H9 (cell line): ENCODE measurements around the gene ANKRD13A. TPM values are rescaled to one million over a fixed set of nuclear protein-coding genes. Genes with fewer than 3 reads are reported as not detected.

Source experiments
- DNase-seq: peaks from one replicate; pipeline ENCODE4 v3.0.0-alpha.2; 2017
- H2AFZ ChIP-seq: one replicate; pipeline ENCODE4 v1.6.1; 2013; ENCODE audit warnings: mild to moderate bottlenecking, low read length, control low read depth, moderate library complexity
- H2AK5ac ChIP-seq: 2 replicates; pipeline ENCODE4 v1.6.1; 2013; ENCODE audit warnings: low read length, control low read depth, mixed read lengths; ENCODE audit not compliant: insufficient read length
- H2BK120ac ChIP-seq: one replicate; pipeline ENCODE4 v1.6.1; 2013; ENCODE audit warnings: low read depth, mild to moderate bottlenecking, low read length, control low read depth, inconsistent platforms; ENCODE audit not compliant: poor library complexity, severe bottlenecking
- H2BK12ac ChIP-seq: 2 replicates; pipeline ENCODE4 v1.6.1; 2013; ENCODE audit warnings: low read length, control low read depth, mixed read lengths, low read depth; ENCODE audit not compliant: insufficient read length
- H2BK15ac ChIP-seq: 2 replicates; pipeline ENCODE4 v1.6.1; 2013; ENCODE audit warnings: low read depth, low read length, control low read depth
- H2BK20ac ChIP-seq: one replicate; pipeline ENCODE4 v1.6.1; 2013; ENCODE audit warnings: low read depth, mild to moderate bottlenecking, low read length, control low read depth, inconsistent platforms; ENCODE audit not compliant: poor library complexity, severe bottlenecking
- H2BK5ac ChIP-seq: 2 replicates; pipeline ENCODE4 v1.6.1; 2013; ENCODE audit warnings: low read length, control low read depth, mixed read lengths; ENCODE audit not compliant: insufficient read length
- H3K14ac ChIP-seq: 2 replicates; pipeline ENCODE4 v1.6.1; 2013; ENCODE audit warnings: low read length, control low read depth; ENCODE audit not compliant: insufficient read depth
- H3K18ac ChIP-seq: 2 replicates; pipeline ENCODE4 v1.6.1; 2013; ENCODE audit warnings: low read depth, mild to moderate bottlenecking, mixed read lengths, low read length, control low read depth; ENCODE audit not compliant: insufficient read length
- H3K23ac ChIP-seq: 2 replicates; pipeline ENCODE4 v1.6.1; 2013; ENCODE audit warnings: low read length, control low read depth, mixed read lengths, low read depth; ENCODE audit not compliant: insufficient read length
- H3K23me2 ChIP-seq: 2 replicates; pipeline ENCODE4 v1.6.1; 2013; ENCODE audit warnings: low read depth, mild to moderate bottlenecking, mixed read lengths, low read length, control low read depth; ENCODE audit not compliant: insufficient read length, poor library complexity, severe bottlenecking
- H3K27ac ChIP-seq: 2 replicates; pipeline ENCODE4 v1.5.1; 2013; ENCODE audit warnings: low read length, control low read depth, mixed read lengths, low read depth; ENCODE audit not compliant: insufficient read length
- H3K27me3 ChIP-seq: 2 replicates; pipeline ENCODE4 v1.6.1; 2013; ENCODE audit warnings: low read length, control low read depth, inconsistent platforms; ENCODE audit not compliant: insufficient read depth
- H3K4ac ChIP-seq: 2 replicates; pipeline ENCODE4 v1.6.1; 2013; ENCODE audit warnings: low read depth, mild to moderate bottlenecking, control low read depth, inconsistent platforms, low read length, moderate library complexity
- H3K4me1 ChIP-seq: 2 replicates; pipeline ENCODE4 v1.6.1; 2013; ENCODE audit warnings: low read length, control low read depth, inconsistent platforms; ENCODE audit not compliant: insufficient read depth
- H3K4me2 ChIP-seq: 2 replicates; pipeline ENCODE4 v1.6.1; 2013; ENCODE audit warnings: low read length, control low read depth, mixed read lengths; ENCODE audit not compliant: insufficient read length, insufficient read depth
- H3K56ac ChIP-seq: 2 replicates; pipeline ENCODE4 v1.6.1; 2013; ENCODE audit warnings: low read depth, mild to moderate bottlenecking, mixed read lengths, low read length, control low read depth; ENCODE audit not compliant: insufficient read length
- H3K79me1 ChIP-seq: 2 replicates; pipeline ENCODE4 v1.6.1; 2013; ENCODE audit warnings: low read depth, mild to moderate bottlenecking, moderate library complexity, low read length, control low read depth, inconsistent platforms; ENCODE audit not compliant: insufficient read depth, poor library complexity, severe bottlenecking
- H3K79me2 ChIP-seq: 2 replicates; pipeline ENCODE4 v1.6.1; 2013; ENCODE audit warnings: low read length, control low read depth, inconsistent platforms; ENCODE audit not compliant: insufficient read depth
- H3K9ac ChIP-seq: 2 replicates; pipeline ENCODE4 v1.6.1; 2013; ENCODE audit warnings: low read length, control low read depth, mixed read lengths; ENCODE audit not compliant: insufficient read length; ENCODE audit errors: extremely low read depth
- H3K9me3 ChIP-seq: one replicate; pipeline ENCODE4 v1.6.1; 2013; ENCODE audit warnings: low read depth, low read length, inconsistent platforms; ENCODE audit not compliant: control insufficient read depth
- H3T11ph ChIP-seq: one replicate; pipeline ENCODE4 v1.6.1; 2013; ENCODE audit warnings: mild to moderate bottlenecking, low read length, control low read depth, inconsistent platforms
- H4K20me1 ChIP-seq: one replicate; pipeline ENCODE4 v1.6.1; 2013; ENCODE audit not compliant: control insufficient read depth, insufficient read length, insufficient read depth
- H4K5ac ChIP-seq: 2 replicates; pipeline ENCODE4 v1.6.1; 2013; ENCODE audit warnings: low read depth, mild to moderate bottlenecking, mixed read lengths, low read length, control low read depth; ENCODE audit not compliant: insufficient read length
- H4K8ac ChIP-seq: replicated peaks from 2 replicates; pipeline ENCODE4 v1.6.1; 2013; ENCODE audit warnings: low read length, control low read depth, mixed read lengths, low read depth; ENCODE audit not compliant: insufficient read length
- H4K91ac ChIP-seq: 2 replicates; pipeline ENCODE4 v1.6.1; 2013; ENCODE audit warnings: low read depth, mild to moderate bottlenecking, moderate library complexity, mixed read lengths, low read length, control low read depth; ENCODE audit not compliant: insufficient read length
- H3K27ac Mint-ChIP-seq, 3 experiments: 2 replicates in 2 of 3; 3 replicates in 1 of 3; pipeline ENCODE4 v1.8.0; 2020 to 2021; ENCODE audit warnings: mixed read lengths in 3 of 3, mild to moderate bottlenecking in 1 of 3, moderate library complexity in 1 of 3
- H3K27me3 Mint-ChIP-seq: 2 replicates; pipeline ENCODE4 v1.8.0; 2021; ENCODE audit warnings: low read depth, mild to moderate bottlenecking, moderate library complexity, mixed read lengths
- H3K36me3 Mint-ChIP-seq, 3 experiments: 2 replicates in 2 of 3; 3 replicates in 1 of 3; pipeline ENCODE4 v1.8.0; 2020 to 2021; ENCODE audit warnings: low read depth in 3 of 3, mixed read lengths in 3 of 3; ENCODE audit not compliant: insufficient read depth in 1 of 3
- H3K4me1 Mint-ChIP-seq, 2 experiments: 2 replicates each; pipeline ENCODE4 v1.8.0; 2020; ENCODE audit warnings: mixed read lengths in 2 of 2
- H3K4me3 Mint-ChIP-seq, 2 experiments: 2 replicates in 1 of 2; 3 replicates in 1 of 2; pipeline ENCODE4 v1.8.0; 2020 to 2021; ENCODE audit warnings: mild to moderate bottlenecking in 2 of 2, mixed read lengths in 2 of 2, moderate library complexity in 1 of 2
- H3K9me3 Mint-ChIP-seq, 2 experiments: 2 replicates in 1 of 2; 3 replicates in 1 of 2; pipeline ENCODE4 v1.8.0; 2020; ENCODE audit warnings: mild to moderate bottlenecking in 2 of 2, mixed read lengths in 2 of 2, moderate library complexity in 1 of 2
- CTCF ChIP-seq: fragments of 200-600 bp; sonication (generic); conservative IDR thresholded peaks from 3 replicates; pipeline ENCODE4 v1.8.0; 2021; ENCODE audit warnings: antibody characterized with exemption, mild to moderate bottlenecking
- WGBS: extraction: QIAGEN DNeasy Blood & Tissue Kit; methylation state at CpG from one replicate; pipeline ENCODE4 v1.1.7; 2013; ENCODE audit warnings: missing lambda C conversion rate, low lambda C conversion rate, mixed read lengths; ENCODE audit not compliant: insufficient read length; ENCODE audit errors: extremely low coverage; 5-methylcytosine and 5-hydroxymethylcytosine counted together
- total RNA-seq: library from RNA; stranded (reverse); gene quantifications from 2 replicates; pipeline ENCODE4 v1.2.1, GENCODE V29; 2021

The ANKRD13A gene
- total RNA-seq, 1 experiment from 2014 or later, result 18.0 TPM

GRCh38 chr12:110059651-110060000 lies 60.4 kb downstream of the ANKRD13A start:
- no peak overlapping the region for H3T11ph ChIP-seq
- no peaks in the 10 kb centered on the region; the same call in 1 of the 2 replicates for H3K27me3 Mint-ChIP-seq
- H3K27ac ChIP-seq, result no peak overlapping the region
- no peak overlapping the region for H3K4me3 Mint-ChIP-seq
- H2BK12ac ChIP-seq, result no peak overlapping the region
- H3K36me3 Mint-ChIP-seq, result no peaks in the 10 kb centered on the region; a peak in 1 of 7 replicates
- H4K91ac ChIP-seq, result no peak overlapping the region
- H3K27ac Mint-ChIP-seq, result peak overlapping the region in 1 of 3 experiments; percentile 2; a peak in 1 of 7 replicates
- H3K9ac ChIP-seq, result no peak overlapping the region
- no peak for TF ChIP-seq CTCF
- WGBS, result no CpG with 5 or more reads among the region's 2 CpGs
- no peak overlapping the region for H2BK20ac ChIP-seq
- H3K9me3 ChIP-seq, result no peaks in the 10 kb centered on the region
- no peaks in the 10 kb centered on the region for H3K23me2 ChIP-seq
- no peak overlapping the region for H2BK5ac ChIP-seq
- H3K27me3 ChIP-seq, result no peaks in the 10 kb centered on the region
- H4K8ac ChIP-seq, result no peak overlapping the region
- H3K79me1 ChIP-seq, result no peaks in the 10 kb centered on the region
- no peak overlapping the region for H4K5ac ChIP-seq
- H3K23ac ChIP-seq, result no peak overlapping the region
- no peak overlapping the region for H2BK15ac ChIP-seq
- H3K56ac ChIP-seq, result no peak overlapping the region
- no peak overlapping the region for H3K18ac ChIP-seq
- no peak overlapping the region for H3K4me2 ChIP-seq
- H3K79me2 ChIP-seq, result no peaks in the 10 kb centered on the region
- no peaks in the 10 kb centered on the region for H4K20me1 ChIP-seq
- H2AFZ ChIP-seq, result no peak overlapping the region
- no peak overlapping the region for H2BK120ac ChIP-seq
- no peak overlapping the region for H2AK5ac ChIP-seq
- no peak overlapping the region for H3K14ac ChIP-seq
- H3K9me3 Mint-ChIP-seq, result no peaks in the 10 kb centered on the region
- no peaks in the 10 kb centered on the region; the same call in 1 of the 2 replicates for H3K4me1 ChIP-seq
- H3K4ac ChIP-seq, result no peak overlapping the region
- H3K4me1 Mint-ChIP-seq, result peaks cover 4 to 8% of the 10 kb centered on the region in 2 experiments
- no peak for DNase-seq
